Parathyroid adenoma (tissue), 2 donors: ENCODE data around the gene RESF1.

ENCODE experiments used
- H2AFZ ChIP-seq: fragments of 300-600 bp; sonication (generic); one replicate; pipeline ENCODE4 v1.7.0; 2017; ENCODE audit warnings: antibody characterized with exemption, mild to moderate bottlenecking
- H3K27ac ChIP-seq: fragments of 300-600 bp; sonication (generic); one replicate; pipeline ENCODE4 v1.7.0; 2017
- H3K27me3 ChIP-seq: fragments of 300-600 bp; sonication (generic); one replicate; pipeline ENCODE4 v1.7.0; 2017; ENCODE audit warnings: low read length; ENCODE audit not compliant: control insufficient read depth, insufficient read depth
- H3K36me3 ChIP-seq: fragments of 300-600 bp; sonication (generic); one replicate; pipeline ENCODE4 v1.7.0; 2017; ENCODE audit warnings: low read length; ENCODE audit not compliant: control insufficient read depth, insufficient read depth
- H3K4me1 ChIP-seq: fragments of 300-600 bp; sonication (generic); one replicate; pipeline ENCODE4 v1.7.0; 2017; ENCODE audit warnings: control low read depth
- H3K4me2 ChIP-seq: fragments of 300-600 bp; sonication (generic); one replicate; pipeline ENCODE4 v1.7.0; 2017; ENCODE audit warnings: low read length
- H3K4me3 ChIP-seq: fragments of 300-600 bp; sonication (generic); one replicate; pipeline ENCODE4 v1.7.0; 2017; ENCODE audit warnings: low read depth, low read length
- H3K79me2 ChIP-seq: fragments of 300-600 bp; sonication (generic); one replicate; pipeline ENCODE4 v1.7.0; 2017; ENCODE audit warnings: control low read depth
- H3K9ac ChIP-seq: fragments of 300-600 bp; sonication (generic); one replicate; pipeline ENCODE4 v1.7.0; 2017; ENCODE audit warnings: mild to moderate bottlenecking
- H3K9me3 ChIP-seq: fragments of 300-600 bp; sonication (generic); one replicate; pipeline ENCODE4 v1.7.0; 2017; ENCODE audit warnings: low read length; ENCODE audit not compliant: control insufficient read depth
- CTCF ChIP-seq: fragments of 300-600 bp; sonication (generic); IDR thresholded peaks from one replicate; pipeline ENCODE4 v1.7.0; 2017; ENCODE audit warnings: antibody characterized with exemption, mild to moderate bottlenecking
- donor health status: primary hyperparathyroidism.

Gene RESF1

GRCh38 chr12:32000373-32001005 is 41.3 kb downstream of the RESF1 start:
- no peaks in the 10 kb centered on the region for H3K79me2 ChIP-seq
- H3K9ac ChIP-seq: no peak overlapping the region
- no peak overlapping the region for H3K27ac ChIP-seq
- H3K4me2 ChIP-seq: no peak overlapping the region
- no peaks in the 10 kb centered on the region for H3K9me3 ChIP-seq
- no peak overlapping the region for H2AFZ ChIP-seq
- no peaks in the 10 kb centered on the region for H3K36me3 ChIP-seq
- no peaks in the 10 kb centered on the region for H3K4me1 ChIP-seq
- no peak overlapping the region for H3K4me3 ChIP-seq
- no peaks in the 10 kb centered on the region for H3K27me3 ChIP-seq
- TF ChIP-seq CTCF: no peak

GRCh38 chr12:32002848-32003493 is 43.8 kb downstream of the RESF1 start:
- no peaks in the 10 kb centered on the region for H3K4me1 ChIP-seq
- no peaks in the 10 kb centered on the region for H3K79me2 ChIP-seq
- no peaks in the 10 kb centered on the region for H3K9me3 ChIP-seq
- no peak overlapping the region for H3K4me2 ChIP-seq
- no peak overlapping the region for H2AFZ ChIP-seq
- no peak overlapping the region for H3K4me3 ChIP-seq
- H3K27ac ChIP-seq: no peak overlapping the region
- no peaks in the 10 kb centered on the region for H3K27me3 ChIP-seq
- no peak overlapping the region for H3K9ac ChIP-seq
- TF ChIP-seq CTCF: no peak
- H3K36me3 ChIP-seq: no peaks in the 10 kb centered on the region

- Histone ChIP-seq H3K27me3 (no peaks in the 10 kb centered on the region), H3K36me3 (no peaks in the 10 kb centered on the region), H3K4me2 (no peak overlapping the region), H3K27ac (no peak overlapping the region), H3K4me3 (no peak overlapping the region), H3K79me2 (no peaks in the 10 kb centered on the region), H3K9ac (no peak overlapping the region), H2AFZ (no peak overlapping the region), H3K4me1 (no peaks in the 10 kb centered on the region), H3K9me3 (no peaks in the 10 kb centered on the region)
- no peak for TF ChIP-seq CTCF
Measured at GRCh38 chr12:32003654-32004053, 44.4 kb downstream of the RESF1 start.

- Histone ChIP-seq H3K27ac (no peak overlapping the region), H2AFZ (no peak overlapping the region), H3K4me2 (no peak overlapping the region), H3K4me1 (no peaks in the 10 kb centered on the region), H3K79me2 (no peaks in the 10 kb centered on the region), H3K9me3 (no peaks in the 10 kb centered on the region), H3K9ac (no peak overlapping the region), H3K4me3 (no peak overlapping the region), H3K27me3 (no peaks in the 10 kb centered on the region), H3K36me3 (no peaks in the 10 kb centered on the region)
- TF ChIP-seq CTCF: no peak
Measured at GRCh38 chr12:32005496-32006125, 46.4 kb downstream of the RESF1 start.
